Stimulated activated CD4-positive, alpha-beta T cell treated with anti-CD3 and anti-CD28 coated beads, Interleukin-1b, Interleukin-23, amount 100 ng/mL, for 24 hours (primary cell): ENCODE results near the gene MED12L.
"Not testable (repeated sequence)": the region's sequence is repeated elsewhere in the genome, so short reads cannot be mapped to it uniquely, and the experiment has no call there.

Experiments
- DNase-seq, 4 experiments: peaks; one replicate each; pipeline ENCODE4 v3.0.0-alpha.2; 2020; ENCODE audit warnings: low read depth in 4 of 4, low spot score in 1 of 4

Gene MED12L

GRCh38 chr3:151367448-151367847 lies 282.0 kb downstream of the MED12L start:
- no peak for DNase-seq

- DNase-seq = no peak
Observed at GRCh38 chr3:151371526-151371925, 286.1 kb downstream of the MED12L start.

- no peak for DNase-seq
Observed at GRCh38 chr3:151372063-151372820, 286.8 kb downstream of the MED12L start.

GRCh38 chr3:151377768-151378385 lies 292.4 kb downstream of the MED12L start:
- DNase-seq = no peak

GRCh38 chr3:151379083-151379734 lies 293.7 kb downstream of the MED12L start:
- no peak for DNase-seq

GRCh38 chr3:151382671-151383070 lies 297.2 kb downstream of the MED12L start:
- DNase-seq = no peak

- DNase-seq = no peak
Observed at GRCh38 chr3:151383111-151383510, 297.6 kb downstream of the MED12L start.

GRCh38 chr3:151383956-151384355 lies 298.5 kb downstream of the MED12L start:
- DNase-seq = no peak

- no peak for DNase-seq
Observed at GRCh38 chr3:151384741-151385174, 299.3 kb downstream of the MED12L start, which contains the start of gene P2RY12. P2RY12 (minus strand) TSS chr3:151384753; CDS start chr3:151338845, 45,908 bp downstream.

- DNase-seq = no peak
Observed at GRCh38 chr3:151386056-151386455, 300.6 kb downstream of the MED12L start.

- DNase-seq = no peak
Observed at GRCh38 chr3:151387432-151387831, 302.0 kb downstream of the MED12L start.

GRCh38 chr3:151387842-151388241 lies 302.4 kb downstream of the MED12L start:
- no peak for DNase-seq

GRCh38 chr3:151391720-151392119 lies 306.3 kb downstream of the MED12L start:
- no peak for DNase-seq

- DNase-seq = not testable (repeated sequence)
Observed at GRCh38 chr3:151392191-151392590, 306.7 kb downstream of the MED12L start.

GRCh38 chr3:151393146-151393830 lies 307.8 kb downstream of the MED12L start:
- DNase-seq = no peak

- no peak for DNase-seq
Observed at GRCh38 chr3:151393941-151394340, 308.5 kb downstream of the MED12L start.

GRCh38 chr3:151394611-151395010 lies 309.1 kb downstream of the MED12L start:
- DNase-seq = no peak

GRCh38 chr3:151395806-151396205 lies 310.3 kb downstream of the MED12L start:
- no peak for DNase-seq

GRCh38 chr3:151398895-151399294 lies 313.4 kb downstream of the MED12L start:
- DNase-seq = no peak

GRCh38 chr3:151400341-151400740 lies 314.9 kb downstream of the MED12L start:
- no peak for DNase-seq

GRCh38 chr3:151402349-151402748 lies 316.9 kb downstream of the MED12L start:
- DNase-seq = no peak
